Hepatocyte (in vitro differentiated cells): Measurements from ENCODE around the gene UMAD1. TPM values are rescaled to one million over a fixed set of nuclear protein-coding genes. Genes with fewer than 3 reads are reported as not detected.

Experiments
- DNase-seq: peaks from one replicate; pipeline ENCODE4 v3.0.0-alpha.2; 2016; ENCODE audit warnings: low spot score
- H2AFZ ChIP-seq: fragments of 200-600 bp; sonication (generic); 2 replicates; pipeline ENCODE4 v1.6.0; 2016; ENCODE audit warnings: antibody characterized with exemption, mild to moderate bottlenecking
- H3K27ac ChIP-seq: fragments of 200-600 bp; sonication (generic); 2 replicates; pipeline ENCODE4 v1.5.1; 2016; ENCODE audit warnings: mild to moderate bottlenecking
- H3K27me3 ChIP-seq: fragments of 200-600 bp; sonication (generic); 2 replicates; pipeline ENCODE4 v1.6.1; 2016
- H3K36me3 ChIP-seq: fragments of 200-600 bp; sonication (generic); replicated peaks from 2 replicates; pipeline ENCODE4 v1.5.1; 2016; ENCODE audit warnings: low read depth; ENCODE audit not compliant: insufficient read depth
- H3K4me1 ChIP-seq: fragments of 200-600 bp; sonication (generic); 2 replicates; pipeline ENCODE4 v1.5.1; 2016; ENCODE audit warnings: mild to moderate bottlenecking, moderate library complexity; ENCODE audit not compliant: insufficient read depth
- H3K4me2 ChIP-seq: fragments of 200-600 bp; sonication (generic); 2 replicates; pipeline ENCODE4 v1.6.0; 2016
- H3K4me3 ChIP-seq: fragments of 200-600 bp; sonication (generic); 2 replicates; pipeline ENCODE4 v1.5.1; 2016; ENCODE audit warnings: mild to moderate bottlenecking
- H3K79me2 ChIP-seq: fragments of 200-600 bp; sonication (generic); 2 replicates; pipeline ENCODE4 v1.6.0; 2017; ENCODE audit warnings: mild to moderate bottlenecking
- H3K9me2 ChIP-seq: fragments of 200-600 bp; sonication (generic); replicated peaks from 2 replicates; pipeline ENCODE4 v1.6.0; 2017; ENCODE audit warnings: mild to moderate bottlenecking; ENCODE audit not compliant: insufficient read depth
- H3K9me3 ChIP-seq: fragments of 200-600 bp; sonication (generic); 2 replicates; pipeline ENCODE4 v1.5.1; 2016; ENCODE audit warnings: low read depth, mild to moderate bottlenecking
- H4K20me1 ChIP-seq: fragments of 200-600 bp; sonication (generic); 2 replicates; pipeline ENCODE4 v1.6.0; 2016; ENCODE audit warnings: mild to moderate bottlenecking; ENCODE audit not compliant: insufficient read depth, poor library complexity, severe bottlenecking
- EZH2 ChIP-seq: fragments of 200-600 bp; sonication (generic); IDR thresholded peaks from 2 replicates; pipeline ENCODE4 v1.6.1; 2016; ENCODE audit warnings: antibody characterized with exemption, mild to moderate bottlenecking, borderline replicate concordance
- EZH2phosphoT487 ChIP-seq: fragments of 200-600 bp; sonication (generic); IDR thresholded peaks from one replicate; pipeline ENCODE4 v1.6.1; 2018; ENCODE audit warnings: antibody characterized with exemption, mild to moderate bottlenecking, low read depth, moderate library complexity; ENCODE audit not compliant: unreplicated experiment, severe bottlenecking
- WGBS: methylation state at CpG from one replicate; pipeline ENCODE4 v1.1.6; 2016; ENCODE audit warnings: low lambda C conversion rate; ENCODE audit errors: missing lambda C conversion rate; 5-methylcytosine and 5-hydroxymethylcytosine counted together
- polyA plus RNA-seq: library from polyadenylated mRNA; unstranded; fragments of >200 nt; fragmentation: Nextera tagmentation; extraction: Ambion mirVana; gene quantifications from 2 replicates; pipeline ENCODE4 v1.2.1, GENCODE V29; 2016
- total RNA-seq: library from RNA; depleted of rRNA; stranded (reverse); fragments of >200 nt; gene quantifications from 2 replicates; pipeline ENCODE4 v1.2.3, GENCODE V29; 2014
- TF ChIP-seq, protein P1 (sequence below): fragments of 200-600 bp; sonication (generic); IDR thresholded peaks from 2 replicates; pipeline ENCODE4 v1.5.1; 2016; ENCODE audit warnings: antibody characterized with exemption, mild to moderate bottlenecking; ENCODE audit not compliant: poor library complexity

UMAD1 gene
- total and polyA plus RNA-seq, 2 experiments from 2014 or later: 15.7 to 29.0 TPM

- Histone ChIP-seq H4K20me1 (no peaks in the 10 kb centered on the region), H3K79me2 (peaks cover 5% of the 10 kb centered on the region), H3K4me3 (no peak overlapping the region), H2AFZ (no peak overlapping the region), H3K4me2 (no peak overlapping the region), H3K9me3 (no peaks in the 10 kb centered on the region), H3K27ac (peak overlapping the region; percentile 3), H3K36me3 (no peaks in the 10 kb centered on the region), H3K27me3 (no peaks in the 10 kb centered on the region), H3K4me1 (peaks cover 9% of the 10 kb centered on the region), H3K9me2 (no peaks in the 10 kb centered on the region)
- DNase-seq: no peak
- TF ChIP-seq EZH2phosphoT487 (no peak), EZH2 (no peak)
- TF ChIP-seq, protein P1, sequence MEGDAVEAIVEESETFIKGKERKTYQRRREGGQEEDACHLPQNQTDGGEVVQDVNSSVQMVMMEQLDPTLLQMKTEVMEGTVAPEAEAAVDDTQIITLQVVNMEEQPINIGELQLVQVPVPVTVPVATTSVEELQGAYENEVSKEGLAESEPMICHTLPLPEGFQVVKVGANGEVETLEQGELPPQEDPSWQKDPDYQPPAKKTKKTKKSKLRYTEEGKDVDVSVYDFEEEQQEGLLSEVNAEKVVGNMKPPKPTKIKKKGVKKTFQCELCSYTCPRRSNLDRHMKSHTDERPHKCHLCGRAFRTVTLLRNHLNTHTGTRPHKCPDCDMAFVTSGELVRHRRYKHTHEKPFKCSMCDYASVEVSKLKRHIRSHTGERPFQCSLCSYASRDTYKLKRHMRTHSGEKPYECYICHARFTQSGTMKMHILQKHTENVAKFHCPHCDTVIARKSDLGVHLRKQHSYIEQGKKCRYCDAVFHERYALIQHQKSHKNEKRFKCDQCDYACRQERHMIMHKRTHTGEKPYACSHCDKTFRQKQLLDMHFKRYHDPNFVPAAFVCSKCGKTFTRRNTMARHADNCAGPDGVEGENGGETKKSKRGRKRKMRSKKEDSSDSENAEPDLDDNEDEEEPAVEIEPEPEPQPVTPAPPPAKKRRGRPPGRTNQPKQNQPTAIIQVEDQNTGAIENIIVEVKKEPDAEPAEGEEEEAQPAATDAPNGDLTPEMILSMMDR: no peak
- 96% methylated on average over 3 of the region's 3 CpGs for WGBS
These were observed 54.0 kb downstream of the UMAD1 start for GRCh38 chr7:7694542-7694941.

DNA sequence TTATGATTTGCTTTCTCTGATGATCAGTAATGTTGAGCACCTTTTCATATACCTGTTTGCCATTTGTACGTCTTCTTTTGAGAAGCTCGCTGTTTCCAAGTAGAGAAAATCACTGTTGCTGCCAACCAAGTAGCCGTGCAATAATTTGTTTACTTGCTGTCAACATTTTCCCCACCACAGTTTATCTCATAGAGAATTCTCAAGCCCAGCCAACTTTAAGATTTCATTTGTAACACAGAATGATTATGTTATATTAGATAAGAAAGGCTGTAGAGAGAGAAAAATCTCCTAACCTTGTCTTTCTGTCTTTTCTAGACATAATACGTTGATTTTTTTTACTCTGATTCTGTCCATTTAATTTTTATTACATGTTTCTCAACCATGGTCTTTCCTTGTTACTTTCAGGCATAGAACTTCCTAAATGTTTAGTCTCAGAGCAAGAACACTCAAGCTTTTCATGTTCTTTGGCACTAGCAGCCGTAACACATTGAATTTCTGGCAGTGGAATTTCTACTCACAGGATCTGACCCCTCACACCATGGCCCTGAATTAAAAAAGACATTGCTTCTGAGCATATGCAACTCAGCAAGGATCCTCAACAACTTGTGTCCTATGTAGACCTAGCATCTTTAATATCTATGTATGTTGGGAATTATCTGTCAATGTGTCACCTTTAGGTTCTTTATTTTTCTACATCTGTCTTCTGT is 54.7 kb downstream of the UMAD1 start:
- DNase-seq: no peak
- Histone ChIP-seq H3K36me3 (no peaks in the 10 kb centered on the region), H3K27ac (no peak overlapping the region), H3K4me1 (peaks cover 9% of the 10 kb centered on the region), H2AFZ (no peak overlapping the region), H3K27me3 (no peaks in the 10 kb centered on the region), H3K9me2 (no peaks in the 10 kb centered on the region), H3K4me3 (no peak overlapping the region), H3K4me2 (peak overlapping the region; percentile 0), H3K9me3 (no peaks in the 10 kb centered on the region), H4K20me1 (no peaks in the 10 kb centered on the region), H3K79me2 (peaks cover 6% of the 10 kb centered on the region)
- TF ChIP-seq, protein P1: no peak
- TF ChIP-seq EZH2phosphoT487 (no peak), EZH2 (no peak)
- 75% methylated on average over 5 of the region's 5 CpGs for WGBS

DNA sequence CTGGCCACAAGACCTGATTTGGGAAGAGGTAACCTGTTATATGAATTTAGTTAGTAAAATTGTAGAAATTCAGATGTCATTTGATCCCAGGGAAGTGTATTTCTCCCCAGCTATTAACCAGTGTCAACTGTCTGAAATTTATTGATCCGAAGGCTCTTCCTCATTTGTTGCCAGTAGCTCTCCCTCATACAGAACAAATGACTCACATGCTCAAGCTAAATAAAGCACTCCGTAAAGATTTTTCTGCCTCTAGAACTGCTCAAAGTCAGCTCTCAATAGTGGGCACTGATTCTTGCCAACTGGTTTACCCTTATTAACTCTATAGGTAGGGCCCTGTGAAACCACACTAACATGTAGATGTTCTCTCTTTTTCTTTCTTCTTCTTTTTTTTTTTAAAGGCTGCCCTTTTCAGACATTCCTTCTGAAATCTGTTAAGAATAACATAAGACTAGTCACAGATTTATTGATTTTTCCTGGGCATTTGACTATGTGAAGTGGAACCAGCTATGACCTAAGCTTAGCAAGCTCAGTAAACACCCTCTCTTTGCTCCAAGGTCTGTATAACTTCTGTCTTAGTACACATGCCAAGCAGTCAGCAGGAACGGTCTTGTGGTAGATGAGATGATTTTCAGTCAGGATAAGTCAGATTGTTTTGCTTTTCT is 56.0 kb downstream of the UMAD1 start:
- TF ChIP-seq EZH2: no peak
- TF ChIP-seq, protein P1: no peak
- no peak for TF ChIP-seq EZH2phosphoT487
- Histone ChIP-seq H3K79me2 (peaks cover 6% of the 10 kb centered on the region), H3K4me3 (no peak overlapping the region), H4K20me1 (no peaks in the 10 kb centered on the region), H3K9me3 (no peaks in the 10 kb centered on the region), H3K4me2 (peak overlapping the region; percentile 60), H3K36me3 (no peaks in the 10 kb centered on the region), H3K27ac (peak overlapping the region; percentile 67), H3K9me2 (no peaks in the 10 kb centered on the region), H2AFZ (no peak overlapping the region), H3K4me1 (peaks cover 9% of the 10 kb centered on the region), H3K27me3 (no peaks in the 10 kb centered on the region)
- 50% methylated on average over 3 of the region's 3 CpGs for WGBS
- DNase-seq: peak; percentile 12
